GM23248 (cell line): ENCODE data around the gene BCL2L13. TPM values are rescaled to one million over a fixed set of nuclear protein-coding genes. Genes with fewer than 3 reads are reported as not detected.

Experiments
- DNase-seq: peaks from one replicate; pipeline ENCODE4 v3.0.0-alpha.2; 2015
- H2AFZ ChIP-seq: fragments of 200-600 bp; sonication (generic); 2 replicates; pipeline ENCODE4 v1.6.1; 2016; ENCODE audit warnings: antibody characterized with exemption
- H3F3A ChIP-seq: fragments of 200-600 bp; sonication (generic); 2 replicates; pipeline ENCODE4 v1.6.1; 2016; ENCODE audit warnings: mild to moderate bottlenecking, antibody characterized with exemption, mixed run types; ENCODE audit not compliant: insufficient read depth
- H3K27ac ChIP-seq: fragments of 200-600 bp; sonication (generic); 2 replicates; pipeline ENCODE4 v1.5.1; 2016; ENCODE audit warnings: mild to moderate bottlenecking
- H3K27me3 ChIP-seq: fragments of 200-600 bp; sonication (generic); replicated peaks from 2 replicates; pipeline ENCODE4 v1.6.1; 2016; ENCODE audit warnings: mild to moderate bottlenecking; ENCODE audit not compliant: insufficient read depth
- H3K36me3 ChIP-seq: fragments of 200-600 bp; sonication (generic); 2 replicates; pipeline ENCODE4 v1.6.1; 2016; ENCODE audit warnings: low read depth, mild to moderate bottlenecking
- H3K4me1 ChIP-seq: fragments of 200-600 bp; sonication (generic); 2 replicates; pipeline ENCODE4 v1.6.1; 2016; ENCODE audit warnings: mild to moderate bottlenecking; ENCODE audit not compliant: insufficient read depth
- H3K4me2 ChIP-seq: fragments of 200-600 bp; sonication (generic); one replicate; pipeline ENCODE4 v1.6.1; 2016; ENCODE audit warnings: mild to moderate bottlenecking; ENCODE audit not compliant: unreplicated experiment
- H3K4me3 ChIP-seq: fragments of 200-600 bp; sonication (generic); 2 replicates; pipeline ENCODE4 v1.5.1; 2016; ENCODE audit warnings: mild to moderate bottlenecking
- H3K79me2 ChIP-seq: fragments of 200-600 bp; sonication (generic); 2 replicates; pipeline ENCODE4 v1.6.1; 2016; ENCODE audit warnings: mild to moderate bottlenecking; ENCODE audit not compliant: insufficient read depth
- H3K9ac ChIP-seq: fragments of 200-600 bp; sonication (generic); 2 replicates; pipeline ENCODE4 v1.6.1; 2016; ENCODE audit warnings: mild to moderate bottlenecking
- H3K9me2 ChIP-seq: fragments of 200-600 bp; sonication (generic); 2 replicates; pipeline ENCODE4 v1.6.1; 2016; ENCODE audit warnings: mixed run types, mild to moderate bottlenecking, moderate library complexity; ENCODE audit not compliant: insufficient read depth
- H3K9me3 ChIP-seq: fragments of 200-600 bp; sonication (generic); one replicate; pipeline ENCODE4 v1.6.1; 2017; ENCODE audit warnings: low read depth
- H4K20me1 ChIP-seq: fragments of 200-600 bp; sonication (generic); 2 replicates; pipeline ENCODE4 v1.6.0; 2016; ENCODE audit not compliant: insufficient read depth
- EZH2 ChIP-seq: fragments of 200-600 bp; sonication (generic); IDR thresholded peaks from 2 replicates; pipeline ENCODE4 v1.6.1; 2018; ENCODE audit warnings: antibody characterized with exemption, mild to moderate bottlenecking; ENCODE audit not compliant: insufficient read depth, poor library complexity, severe bottlenecking
- EZH2phosphoT487 ChIP-seq: fragments of 200-600 bp; sonication (generic); IDR thresholded peaks from 2 replicates; pipeline ENCODE4 v1.6.1; 2018; ENCODE audit warnings: antibody characterized with exemption, moderate library complexity, mild to moderate bottlenecking, low read depth; ENCODE audit not compliant: insufficient read depth
- WGBS, 2 experiments: methylation state at CpG; one replicate each; pipeline ENCODE4 v1.1.6; 2015 to 2017; ENCODE audit warnings: low lambda C conversion rate in 2 of 2, low coverage in 1 of 2; ENCODE audit errors: missing lambda C conversion rate in 2 of 2; 5-methylcytosine and 5-hydroxymethylcytosine counted together
- in situ Hi-C: fragments of 300-500 bp; cut with MboI; formaldehyde crosslinking; loops from 2 replicates; pipeline ENCODE4 v1.15.0; 2020
- polyA plus RNA-seq: library from polyadenylated mRNA; unstranded; fragments of >200 nt; fragmentation: Nextera tagmentation; extraction: Ambion mirVana; gene quantifications from 2 replicates; pipeline ENCODE4 v1.2.1, GENCODE V29; 2016
- total RNA-seq: library from RNA; depleted of rRNA; stranded (reverse); fragments of >200 nt; shearing (Covaris generic); gene quantifications from 2 replicates; pipeline ENCODE4 v1.2.3, GENCODE V29; 2014

The BCL2L13 gene
- total and polyA plus RNA-seq, 2 experiments from 2014 or later: 44.9 to 71.9 TPM

GRCh38 chr22:17698948-17699347, 60.4 kb downstream of the BCL2L13 start:
- no peak overlapping the region for H3K4me3 ChIP-seq
- H3K9me2 ChIP-seq: no peaks in the 10 kb centered on the region
- H3K9ac ChIP-seq: no peak overlapping the region
- no peaks in the 10 kb centered on the region for H3K27me3 ChIP-seq
- H3K27ac ChIP-seq: no peak overlapping the region
- in situ Hi-C loops: no loop called here
- peaks cover 3% of the 10 kb centered on the region for H3K4me1 ChIP-seq
- peaks cover 8% of the 10 kb centered on the region for H3K36me3 ChIP-seq
- no peaks in the 10 kb centered on the region for H3K9me3 ChIP-seq
- no peak overlapping the region for H2AFZ ChIP-seq
- H3K4me2 ChIP-seq: no peak overlapping the region
- H4K20me1 ChIP-seq: no peaks in the 10 kb centered on the region
- H3K79me2 ChIP-seq: peaks cover 9% of the 10 kb centered on the region
- peaks cover 8% of the 10 kb centered on the region; the same call in 1 of the 2 replicates for H3F3A ChIP-seq
- DNase-seq: no peak
- TF ChIP-seq EZH2phosphoT487 (no peak), EZH2 (no peak)

- H3K4me3 ChIP-seq: no peak overlapping the region
- no peak for DNase-seq
Measured at GRCh38 chr22:17699696-17700340, 61.3 kb downstream of the BCL2L13 start.

GRCh38 chr22:17700778-17701177, 62.2 kb downstream of the BCL2L13 start:
- Histone ChIP-seq H3K9me3 (no peaks in the 10 kb centered on the region), H3K27ac (no peak overlapping the region), H3K36me3 (peaks cover 8% of the 10 kb centered on the region), H2AFZ (peak overlapping the region; percentile 6; the same call in 1 of the 2 replicates), H3K27me3 (no peaks in the 10 kb centered on the region), H3K9ac (no peak overlapping the region), H3F3A (peaks cover 12% of the 10 kb centered on the region), H3K4me3 (no peak overlapping the region), H3K4me2 (peak overlapping the region; percentile 36), H3K79me2 (peaks cover 15% of the 10 kb centered on the region), H3K9me2 (no peaks in the 10 kb centered on the region), H4K20me1 (no peaks in the 10 kb centered on the region), H3K4me1 (peaks cover 6% of the 10 kb centered on the region)
- peak; percentile 7 for DNase-seq
- in situ Hi-C loops: no loop called here
- TF ChIP-seq EZH2 (no peak), EZH2phosphoT487 (no peak)
- 14 to 19% methylated on average over 3 of the region's 3 CpGs for WGBS, 2 experiments

More at GRCh38 chr22:17699696-17700340, 61.3 kb downstream of the BCL2L13 start:
- Histone ChIP-seq H3K27me3 (no peaks in the 10 kb centered on the region), H2AFZ (no peak overlapping the region), H3K27ac (no peak overlapping the region), H3K9ac (no peak overlapping the region), H3K9me3 (no peaks in the 10 kb centered on the region), H3K36me3 (peaks cover 8% of the 10 kb centered on the region), H3K9me2 (no peaks in the 10 kb centered on the region), H3K4me1 (peaks cover 6% of the 10 kb centered on the region), H3F3A (peaks cover 8% of the 10 kb centered on the region; the same call in 1 of the 2 replicates), H3K4me2 (no peak overlapping the region), H4K20me1 (no peaks in the 10 kb centered on the region), H3K79me2 (peaks cover 16% of the 10 kb centered on the region)
- no peak for TF ChIP-seq EZH2
- TF ChIP-seq EZH2phosphoT487: no peak
- WGBS, 2 experiments: 95 to 99% methylated on average over 7 of the region's 7 CpGs
- in situ Hi-C loops: no loop called here

GRCh38 chr22:17703811-17704210, 65.3 kb downstream of the BCL2L13 start:
- no peak overlapping the region for H3K27ac ChIP-seq
- H3K9me2 ChIP-seq: no peaks in the 10 kb centered on the region
- no peak for TF ChIP-seq EZH2
- no peak for TF ChIP-seq EZH2phosphoT487
- no peak overlapping the region for H3K4me2 ChIP-seq
- H3K4me3 ChIP-seq: no peak overlapping the region
- 91 to 97% methylated on average over 2 of the region's 2 CpGs for WGBS, 2 experiments
- DNase-seq: peak; percentile 37
- H3F3A ChIP-seq: peaks cover 27% of the 10 kb centered on the region
- peaks cover 7% of the 10 kb centered on the region for H3K36me3 ChIP-seq
- no peaks in the 10 kb centered on the region for H3K9me3 ChIP-seq
- peaks cover 28% of the 10 kb centered on the region for H3K79me2 ChIP-seq
- H3K9ac ChIP-seq: no peak overlapping the region
- peaks cover 17% of the 10 kb centered on the region for H3K4me1 ChIP-seq
- H4K20me1 ChIP-seq: no peaks in the 10 kb centered on the region
- no peaks in the 10 kb centered on the region for H3K27me3 ChIP-seq
- in situ Hi-C loops: no loop called here
- no peak overlapping the region for H2AFZ ChIP-seq
